Naive thymus-derived CD8-positive, alpha-beta T cell (primary cell): ENCODE results near the gene CAV1. TPM values are rescaled to one million over a fixed set of nuclear protein-coding genes. Genes with fewer than 3 reads are reported as not detected.
"Not testable (repeated sequence)": the region's sequence is repeated elsewhere in the genome, so short reads cannot be mapped to it uniquely, and the experiment has no call there.

Experiments used
- ATAC-seq, 2 donors: fragments of 150-1000 bp; cut with Tn5 transposase in 1 of 2; sonication (Bioruptor Pico), chemical (Tn5 transposase) in 1 of 2; 1 replicate in 1 of 2; 2 replicates in 1 of 2; pipeline ENCODE4 v1.10.0; 2021; ENCODE audit warnings: mild to moderate bottlenecking in 2 of 2, moderate library complexity in 2 of 2
- POLR2A ChIA-PET: fragments of 350-600 bp; sonication (Branson Sonifier 250); formaldehyde crosslinking; loops from one replicate; lab custom pipeline; 2021; ENCODE audit warnings: antibody characterized with exemption; lab: Charles Lee
- DNase-seq, 10 donors: peaks; one replicate each; pipeline versions ENCODE4 v3.0.0 to v3.0.0-alpha.2; 2020 to 2022
- H3K27ac Mint-ChIP-seq, 10 donors: one replicate each; pipeline ENCODE4 v1.8.0; 2020 to 2022; ENCODE audit warnings: mild to moderate bottlenecking in 10 of 10, mixed read lengths in 10 of 10, moderate library complexity in 4 of 10, inconsistent platforms in 1 of 10
- H3K27me3 Mint-ChIP-seq, 5 donors: one replicate each; pipeline ENCODE4 v1.8.0; 2021 to 2022; ENCODE audit warnings: mixed read lengths in 5 of 5
- H3K36me3 Mint-ChIP-seq, 3 donors: one replicate each; pipeline ENCODE4 v1.8.0; 2020 to 2022; ENCODE audit warnings: mixed read lengths in 3 of 3, mild to moderate bottlenecking in 2 of 3, inconsistent platforms in 1 of 3
- H3K4me1 Mint-ChIP-seq, 4 donors: one replicate each; pipeline ENCODE4 v1.8.0; 2021 to 2022; ENCODE audit warnings: mixed read lengths in 4 of 4
- H3K4me3 Mint-ChIP-seq, 10 donors: one replicate each; pipeline ENCODE4 v1.8.0; 2020 to 2022; ENCODE audit warnings: mild to moderate bottlenecking in 10 of 10, mixed read lengths in 10 of 10, moderate library complexity in 6 of 10, inconsistent platforms in 1 of 10
- H3K9me3 Mint-ChIP-seq, 9 donors: one replicate each; pipeline ENCODE4 v1.8.0; 2020 to 2022; ENCODE audit warnings: mixed read lengths in 9 of 9, mild to moderate bottlenecking in 3 of 9, inconsistent platforms in 1 of 9, moderate library complexity in 1 of 9
- polyA plus RNA-seq, 3 donors: library from polyadenylated mRNA; unstranded; fragments of 300-500 nt; fragmentation: Illumina TruSeq; gene quantifications; one replicate each; pipeline ENCODE4 v1.2.3, GENCODE V29; 2021
- total RNA-seq, 8 experiments: library from RNA in 2 of 8; stranded (reverse) in 2 of 8; gene quantifications; one replicate each; pipeline ENCODE4 v1.2.3 and lab custom pipeline; 2021 to 2026

The CAV1 gene, protein sequence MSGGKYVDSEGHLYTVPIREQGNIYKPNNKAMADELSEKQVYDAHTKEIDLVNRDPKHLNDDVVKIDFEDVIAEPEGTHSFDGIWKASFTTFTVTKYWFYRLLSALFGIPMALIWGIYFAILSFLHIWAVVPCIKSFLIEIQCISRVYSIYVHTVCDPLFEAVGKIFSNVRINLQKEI
- not detected for total RNA-seq
- polyA plus RNA-seq = not detected
- total RNA-seq (lab: John Stamatoyannopoulos, UW) = 0 to 0.95 (median 0.18) reads per million in 6 experiments

DNA sequence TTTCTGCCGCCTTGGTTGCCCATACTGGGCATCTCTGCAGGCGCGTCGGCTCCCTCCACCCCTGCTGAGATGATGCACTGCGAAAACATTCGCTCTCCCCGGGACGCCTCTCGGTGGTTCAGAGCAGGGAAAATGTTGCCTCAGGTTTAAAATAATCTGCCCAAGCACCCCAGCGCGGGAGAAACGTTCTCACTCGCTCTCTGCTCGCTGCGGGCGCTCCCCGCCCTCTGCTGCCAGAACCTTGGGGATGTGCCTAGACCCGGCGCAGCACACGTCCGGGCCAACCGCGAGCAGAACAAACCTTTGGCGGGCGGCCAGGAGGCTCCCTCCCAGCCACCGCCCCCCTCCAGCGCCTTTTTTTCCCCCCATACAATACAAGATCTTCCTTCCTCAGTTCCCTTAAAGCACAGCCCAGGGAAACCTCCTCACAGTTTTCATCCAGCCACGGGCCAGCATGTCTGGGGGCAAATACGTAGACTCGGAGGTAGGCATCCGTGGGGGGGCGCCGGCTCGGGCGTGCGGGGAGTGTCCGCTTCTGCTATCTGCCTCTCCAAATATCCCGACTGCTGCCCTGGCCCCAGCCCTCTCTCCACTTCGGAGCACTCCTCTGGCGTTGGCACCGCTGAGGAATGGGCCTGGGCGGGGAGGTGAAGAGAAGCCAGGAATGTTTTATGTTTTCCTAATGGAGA, at the start of gene CAV1:
Gene CAV1, plus strand, starts transcription at position 428 of the 689 bp plus-strand sequence. Its CDS starts 27 bp downstream, at position 455.
- peaks cover 46 to 83% (median 58%) of the 10 kb centered on the region in 5 donors for H3K27me3 Mint-ChIP-seq
- ATAC-seq (peak; percentile 53 to 55), DNase-seq (peak in 9 of 10 donors; percentile 15 to 64 (median 37))
- H3K4me3 Mint-ChIP-seq = peak within 1 kb of the TSS; percentile 79 to 92 (median 85)
- H3K36me3 Mint-ChIP-seq = no peaks in the 10 kb centered on the region
- peak within 1 kb of the TSS in 4 of 10 donors; percentile 18 to 71 (median 42) for H3K27ac Mint-ChIP-seq
- POLR2A ChIA-PET = no interaction called here
- H3K9me3 Mint-ChIP-seq = no peaks in the 10 kb centered on the region
- peaks cover 16 to 28% (median 22%) of the 10 kb centered on the region in 4 donors for H3K4me1 Mint-ChIP-seq

- Mint-ChIP-seq H3K9me3 (peaks cover 0 to 10% (median 5%) of the 10 kb centered on the region in 9 donors), H3K27ac (no peak overlapping the region), H3K4me1 (no peaks in the 10 kb centered on the region), H3K27me3 (peaks cover 15 to 43% (median 22%) of the 10 kb centered on the region in 5 donors), H3K4me3 (no peak overlapping the region), H3K36me3 (peaks cover 0 to 10% (median 0%) of the 10 kb centered on the region in 3 donors)
- POLR2A ChIA-PET = no interaction called here
- ATAC-seq = no peak
- DNase-seq = no peak
These were observed 47.2 kb upstream of the CAV1 start for GRCh38 chr7:116477625-116478024.

- H3K9me3 Mint-ChIP-seq = peaks cover 0 to 10% (median 5%) of the 10 kb centered on the region in 9 donors
- POLR2A ChIA-PET = no interaction called here
- DNase-seq = no peak
- ATAC-seq = no peak
- peaks cover 14 to 40% (median 18%) of the 10 kb centered on the region in 5 donors for H3K27me3 Mint-ChIP-seq
- no peaks in the 10 kb centered on the region for H3K4me1 Mint-ChIP-seq
- no peak overlapping the region for H3K27ac Mint-ChIP-seq
- H3K36me3 Mint-ChIP-seq = peaks cover 0 to 10% (median 0%) of the 10 kb centered on the region in 3 donors
- no peak overlapping the region for H3K4me3 Mint-ChIP-seq
These were observed 46.0 kb upstream of the CAV1 start for GRCh38 chr7:116478834-116479233.

- no peaks in the 10 kb centered on the region for H3K4me1 Mint-ChIP-seq
- H3K27me3 Mint-ChIP-seq = peaks cover 10 to 47% (median 24%) of the 10 kb centered on the region in 5 donors
- no peak overlapping the region for H3K4me3 Mint-ChIP-seq
- H3K36me3 Mint-ChIP-seq = no peaks in the 10 kb centered on the region
- ATAC-seq = no peak
- DNase-seq = no peak
- no peaks in the 10 kb centered on the region for H3K9me3 Mint-ChIP-seq
- POLR2A ChIA-PET = no interaction called here
- no peak overlapping the region for H3K27ac Mint-ChIP-seq
These were observed 41.4 kb upstream of the CAV1 start for GRCh38 chr7:116483271-116483942.

- H3K9me3 Mint-ChIP-seq, H3K4me1 Mint-ChIP-seq, DNase-seq, H3K4me3 Mint-ChIP-seq, H3K36me3 Mint-ChIP-seq, POLR2A ChIA-PET, ATAC-seq: not testable (repeated sequence)
- Mint-ChIP-seq H3K27ac (peak overlapping the region in 2 of 10 donors; percentile 35 to 50), H3K27me3 (peaks cover 10 to 47% (median 24%) of the 10 kb centered on the region in 5 donors)
These were observed 40.4 kb upstream of the CAV1 start for GRCh38 chr7:116484389-116484788.

GRCh38 chr7:116487907-116488521, 36.8 kb upstream of the CAV1 start:
- Mint-ChIP-seq H3K36me3 (no peaks in the 10 kb centered on the region), H3K4me1 (no peaks in the 10 kb centered on the region), H3K9me3 (no peaks in the 10 kb centered on the region), H3K27me3 (peaks cover 7 to 55% (median 30%) of the 10 kb centered on the region in 5 donors), H3K27ac (no peak overlapping the region), H3K4me3 (no peak overlapping the region)
- DNase-seq (no peak), ATAC-seq (no peak)
- POLR2A ChIA-PET = no interaction called here

DNA sequence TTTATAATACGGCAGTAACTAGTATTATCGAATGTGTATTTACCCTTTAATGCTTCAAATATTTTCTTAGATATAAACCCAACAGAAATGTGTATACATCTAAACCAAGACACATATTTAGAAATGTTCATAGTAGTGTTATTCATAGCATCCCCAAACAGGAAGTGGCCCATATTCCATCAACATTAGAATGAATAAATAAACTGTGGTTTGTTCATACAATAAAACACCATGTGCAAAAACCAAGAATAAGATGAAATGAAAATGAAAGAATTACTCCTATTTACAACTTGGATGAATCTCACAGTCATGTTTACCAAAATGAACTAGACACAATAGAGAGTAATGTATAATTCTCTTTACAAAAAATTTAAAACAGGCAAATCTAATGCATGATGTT, 34.5 kb upstream of the CAV1 start:
- no peaks in the 10 kb centered on the region for H3K4me1 Mint-ChIP-seq
- no peak overlapping the region for H3K4me3 Mint-ChIP-seq
- DNase-seq (no peak), ATAC-seq (no peak)
- POLR2A ChIA-PET = no interaction called here
- no peaks in the 10 kb centered on the region for H3K9me3 Mint-ChIP-seq
- no peaks in the 10 kb centered on the region for H3K36me3 Mint-ChIP-seq
- H3K27ac Mint-ChIP-seq = no peak overlapping the region
- peaks cover 5 to 43% (median 22%) of the 10 kb centered on the region in 5 donors for H3K27me3 Mint-ChIP-seq

DNA sequence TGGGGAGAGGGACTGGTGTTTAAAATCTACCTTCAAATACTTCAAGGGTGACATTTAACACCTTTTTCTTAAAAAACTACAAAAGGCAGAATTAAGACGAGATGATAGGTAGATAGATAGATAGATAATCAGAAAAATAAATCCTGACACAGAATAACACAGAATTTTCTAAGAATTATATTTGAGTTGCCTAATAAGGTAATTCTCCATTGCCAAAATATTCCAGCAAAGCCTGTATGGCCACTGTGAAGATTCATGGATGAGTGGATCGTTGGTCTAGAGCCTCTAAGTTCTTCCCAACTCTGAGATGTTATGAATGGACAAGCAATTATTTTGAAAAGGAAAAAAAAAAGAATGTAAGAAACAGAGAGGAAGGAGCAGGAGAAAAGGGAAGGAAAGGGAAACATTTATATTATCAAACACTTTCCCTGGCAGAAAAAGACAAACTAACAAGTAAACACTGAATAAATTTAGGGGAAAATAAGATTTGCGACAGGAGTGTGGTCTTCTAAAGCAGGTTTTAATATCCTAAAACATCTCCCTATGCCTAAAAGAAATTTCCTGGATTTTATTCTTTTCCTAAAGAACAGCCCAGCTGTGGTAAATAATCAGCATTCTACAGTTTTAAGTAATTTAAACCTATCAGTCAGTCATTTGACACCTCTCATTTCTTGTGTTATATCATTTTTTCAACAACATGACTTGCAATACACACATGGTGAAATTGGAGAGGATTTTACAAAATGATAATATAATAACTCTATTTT, 32.8 kb upstream of the CAV1 start:
- Mint-ChIP-seq H3K4me3 (no peak overlapping the region), H3K9me3 (peaks cover 0 to 2% (median 0%) of the 10 kb centered on the region in 9 donors), H3K4me1 (no peaks in the 10 kb centered on the region), H3K27me3 (peaks cover 8 to 35% (median 20%) of the 10 kb centered on the region in 5 donors), H3K36me3 (no peaks in the 10 kb centered on the region), H3K27ac (no peak overlapping the region)
- no peak for ATAC-seq
- POLR2A ChIA-PET = no interaction called here
- no peak for DNase-seq

GRCh38 chr7:116492654-116493109, 32.2 kb upstream of the CAV1 start:
- Mint-ChIP-seq H3K4me3 (no peak overlapping the region), H3K9me3 (peaks cover 0 to 2% (median 0%) of the 10 kb centered on the region in 9 donors), H3K36me3 (no peaks in the 10 kb centered on the region), H3K27me3 (peaks cover 8 to 38% (median 23%) of the 10 kb centered on the region in 5 donors), H3K27ac (no peak overlapping the region), H3K4me1 (no peaks in the 10 kb centered on the region)
- POLR2A ChIA-PET = no interaction called here
- no peak for ATAC-seq
- no peak for DNase-seq

DNA sequence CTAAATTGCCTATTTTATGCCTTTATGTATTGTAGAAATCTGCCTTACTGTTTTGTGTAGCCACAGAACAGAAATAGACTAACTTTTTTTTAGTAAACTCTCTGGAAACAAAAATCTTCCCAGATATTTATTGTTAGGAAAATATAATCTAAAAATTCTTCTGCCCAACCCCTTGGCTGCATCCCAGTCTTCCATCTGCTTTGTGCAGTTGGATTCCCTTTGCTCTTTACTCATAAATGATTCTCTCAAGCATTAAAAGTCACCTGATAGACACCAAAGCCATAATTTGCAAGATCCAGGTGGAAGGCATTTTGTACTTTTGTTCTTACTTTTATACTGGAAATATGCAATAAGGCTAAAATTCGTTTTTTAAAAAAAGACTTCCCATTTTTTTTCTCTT, 31.4 kb upstream of the CAV1 start:
- Mint-ChIP-seq H3K27ac (no peak overlapping the region), H3K36me3 (no peaks in the 10 kb centered on the region), H3K4me3 (no peak overlapping the region), H3K9me3 (peaks cover 0 to 3% (median 0%) of the 10 kb centered on the region in 9 donors), H3K27me3 (peaks cover 13 to 46% (median 28%) of the 10 kb centered on the region in 5 donors), H3K4me1 (peaks cover 0 to 4% (median 0%) of the 10 kb centered on the region in 4 donors)
- POLR2A ChIA-PET = no interaction called here
- ATAC-seq (no peak), DNase-seq (no peak)

DNA sequence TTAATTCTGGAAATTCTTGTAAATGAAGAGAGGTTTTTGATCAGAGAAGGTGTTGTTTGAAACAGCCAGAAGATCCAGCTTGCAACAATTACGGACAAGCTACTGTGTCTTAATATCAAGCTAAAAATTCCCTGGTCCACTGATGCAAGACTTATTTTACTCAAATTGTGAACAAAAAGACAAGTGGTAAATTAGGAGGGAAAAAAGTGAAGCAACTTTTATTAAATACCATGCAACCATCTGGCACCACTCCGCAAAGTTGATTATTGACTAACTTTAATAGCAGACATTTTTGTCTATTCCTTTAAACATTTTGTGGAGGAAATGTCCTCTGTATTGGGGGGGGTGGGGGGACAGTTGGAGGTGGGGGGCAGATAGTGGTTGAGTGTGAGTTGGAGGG, 30.4 kb upstream of the CAV1 start:
- H3K4me3 Mint-ChIP-seq = no peak overlapping the region
- peaks cover 0 to 3% (median 0%) of the 10 kb centered on the region in 9 donors for H3K9me3 Mint-ChIP-seq
- peaks cover 14 to 55% (median 31%) of the 10 kb centered on the region in 5 donors for H3K27me3 Mint-ChIP-seq
- H3K4me1 Mint-ChIP-seq = peaks cover 0 to 4% (median 1%) of the 10 kb centered on the region in 4 donors
- no peak for DNase-seq
- H3K27ac Mint-ChIP-seq = no peak overlapping the region
- no peak for ATAC-seq
- no peaks in the 10 kb centered on the region for H3K36me3 Mint-ChIP-seq
- POLR2A ChIA-PET = no interaction called here

GRCh38 chr7:116495736-116496135, 29.1 kb upstream of the CAV1 start:
- Mint-ChIP-seq H3K4me3 (no peak overlapping the region), H3K27ac (no peak overlapping the region), H3K36me3 (peaks cover 0 to 4% (median 0%) of the 10 kb centered on the region in 3 donors), H3K9me3 (peaks cover 0 to 3% (median 0%) of the 10 kb centered on the region in 9 donors), H3K27me3 (peaks cover 22 to 55% (median 33%) of the 10 kb centered on the region in 5 donors), H3K4me1 (peaks cover 8 to 11% (median 10%) of the 10 kb centered on the region in 4 donors)
- no peak for DNase-seq
- no peak for ATAC-seq
- POLR2A ChIA-PET = no interaction called here
